GM21717 (cell line): ENCODE results near the gene NCOA1.
A peak's percentile ranks its signal among the peaks of the same experiment; 100 is the strongest.
"Not testable (repeated sequence)": the region's sequence is repeated elsewhere in the genome, so short reads cannot be mapped to it uniquely, and the experiment has no call there.

ENCODE experiments used
- ATAC-seq: cut with Tn5 transposase; IDR thresholded peaks from one replicate; pipeline ENCODE4 v1.9.1; 2021; ENCODE audit warnings: mild to moderate bottlenecking, moderate library complexity; ENCODE audit not compliant: unreplicated experiment

The NCOA1 gene

DNA sequence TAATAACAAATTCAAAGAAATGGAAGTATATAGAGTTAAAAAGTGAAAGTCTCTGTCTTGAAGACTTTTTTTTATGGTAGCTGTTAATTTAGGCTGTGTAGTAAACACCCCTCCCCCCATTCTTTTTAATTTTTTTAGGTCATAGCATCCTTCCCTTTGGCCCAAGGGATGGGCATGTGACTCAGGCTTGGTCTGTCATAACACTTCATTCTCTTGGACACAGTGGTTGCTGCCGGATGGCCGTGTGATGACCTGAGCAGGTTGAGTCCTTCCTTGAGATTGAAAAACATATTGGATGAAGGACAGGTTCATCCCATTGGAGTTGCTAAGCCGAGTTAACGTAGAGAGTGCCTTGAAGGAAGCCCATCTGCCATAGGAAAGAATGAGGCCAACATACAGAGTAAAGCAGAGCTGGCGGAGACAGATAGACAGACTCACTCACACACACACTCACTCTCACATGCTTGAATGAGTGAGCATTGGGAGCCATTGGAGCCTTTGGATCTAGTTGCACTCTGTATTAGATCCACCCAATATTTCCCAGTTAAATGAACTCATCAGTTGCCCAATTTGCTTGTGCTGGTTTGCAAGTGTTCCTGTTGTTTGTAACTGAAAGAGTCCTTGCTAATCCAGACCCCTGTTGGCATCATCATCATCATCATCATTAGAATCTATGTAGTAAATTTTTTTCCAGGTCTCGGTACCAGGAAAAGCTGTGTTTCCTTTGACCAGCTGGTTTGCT lies 14.7 kb downstream of the NCOA1 start:
- ATAC-seq: no peak

GRCh38 chr2:24507549-24507948 lies 16.5 kb downstream of the NCOA1 start:
- ATAC-seq: no peak

- ATAC-seq: no peak
Measured at GRCh38 chr2:24508878-24509277, 17.8 kb downstream of the NCOA1 start.

GRCh38 chr2:24509425-24509824 lies 18.4 kb downstream of the NCOA1 start:
- ATAC-seq: peak; percentile 80

DNA sequence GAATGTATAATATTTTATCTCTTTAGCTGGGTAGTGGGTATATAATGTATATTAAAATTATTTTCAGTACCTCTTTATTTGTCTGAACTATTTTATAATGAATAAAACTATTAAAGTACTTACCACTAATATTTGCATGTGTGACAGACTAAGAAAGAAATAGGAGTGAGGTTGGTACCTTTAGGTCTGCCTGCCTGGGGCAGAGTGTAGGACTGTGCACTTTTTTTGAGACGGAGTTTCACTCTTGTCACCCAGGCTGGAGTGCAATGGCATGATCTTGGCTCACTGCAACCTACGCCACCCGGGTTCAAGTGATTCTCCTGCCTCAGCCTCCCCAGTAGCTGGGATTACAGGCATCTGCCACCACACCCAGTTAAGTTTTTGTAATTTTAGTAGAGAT lies 18.8 kb downstream of the NCOA1 start:
- peak; percentile 60 for ATAC-seq

DNA sequence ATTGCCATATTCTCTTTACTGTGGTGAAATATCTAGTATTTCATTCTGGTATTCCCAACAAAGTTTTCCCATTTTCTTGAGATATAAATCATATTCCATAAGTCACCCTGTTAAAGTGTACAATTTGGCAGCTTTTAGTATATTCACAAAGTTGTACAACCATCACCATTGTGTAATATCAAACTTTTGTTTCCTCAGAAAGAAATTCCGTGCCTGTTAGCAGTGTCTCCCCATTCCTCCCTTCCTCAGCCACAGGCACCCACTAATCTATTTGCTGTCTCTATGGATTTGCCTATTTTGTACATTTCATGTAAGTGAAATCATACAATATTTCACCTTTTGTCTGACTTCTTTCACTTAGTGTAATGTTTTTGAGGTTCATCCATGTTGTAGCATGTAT lies 19.7 kb downstream of the NCOA1 start:
- no peak for ATAC-seq

DNA sequence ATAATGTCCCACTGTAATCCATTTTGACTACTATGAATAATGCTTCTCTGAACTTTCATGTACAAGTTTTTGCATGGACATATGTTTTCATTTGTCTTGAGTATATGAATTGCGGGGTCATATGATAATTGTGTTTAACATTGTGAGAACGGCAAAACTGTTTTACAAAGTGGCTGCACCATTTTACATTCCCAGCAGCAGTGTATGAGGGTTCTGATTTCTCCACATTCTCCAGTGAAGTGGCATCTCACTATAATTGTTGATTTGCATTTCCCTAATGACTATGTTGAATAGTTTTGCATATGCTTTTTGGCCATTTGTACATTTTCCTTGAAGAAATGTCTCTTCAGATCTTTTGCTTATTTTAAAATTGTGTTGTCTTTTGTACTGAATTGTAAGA lies 20.1 kb downstream of the NCOA1 start:
- ATAC-seq: no peak

- ATAC-seq: no peak
Measured at GRCh38 chr2:24511894-24512293, 20.8 kb downstream of the NCOA1 start.

DNA sequence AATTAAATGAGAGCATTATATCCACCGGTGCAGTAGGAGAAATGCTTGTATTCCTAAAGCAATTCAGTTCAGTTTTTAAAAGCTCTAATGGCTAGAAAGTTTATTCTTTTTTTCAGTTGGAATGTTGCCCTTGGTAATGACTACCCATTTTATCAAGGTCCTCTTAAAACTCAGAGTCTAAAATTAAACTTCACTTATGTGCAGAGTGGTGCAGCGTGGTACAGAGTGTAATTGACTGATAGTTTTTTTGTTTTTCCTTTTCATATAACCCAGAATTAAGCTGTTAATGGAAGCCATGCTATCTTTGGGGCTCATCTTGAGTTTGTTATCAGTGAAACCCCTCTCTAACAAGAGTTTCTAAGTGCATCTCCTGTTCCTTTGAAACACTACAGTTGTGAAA lies 21.4 kb downstream of the NCOA1 start:
- ATAC-seq: no peak

DNA sequence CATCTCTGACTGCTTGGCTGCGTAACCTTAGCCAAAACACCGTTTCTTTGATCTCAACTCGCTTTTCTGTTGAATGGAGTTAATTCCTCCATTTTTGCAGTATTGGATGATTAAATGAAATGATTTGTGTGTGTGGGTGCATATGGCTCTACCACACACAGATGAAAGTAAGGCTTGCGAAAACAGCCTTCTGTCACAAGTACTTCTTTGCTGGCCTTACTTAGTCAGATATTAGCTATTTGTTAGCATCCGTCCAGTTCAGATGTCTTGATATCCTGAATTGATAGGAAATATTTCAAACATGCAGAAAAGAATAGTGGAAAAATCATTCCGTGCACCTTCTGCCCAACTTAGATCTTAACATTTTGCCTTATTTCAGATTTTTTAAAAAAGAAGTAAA lies 21.8 kb downstream of the NCOA1 start:
- ATAC-seq: no peak

DNA sequence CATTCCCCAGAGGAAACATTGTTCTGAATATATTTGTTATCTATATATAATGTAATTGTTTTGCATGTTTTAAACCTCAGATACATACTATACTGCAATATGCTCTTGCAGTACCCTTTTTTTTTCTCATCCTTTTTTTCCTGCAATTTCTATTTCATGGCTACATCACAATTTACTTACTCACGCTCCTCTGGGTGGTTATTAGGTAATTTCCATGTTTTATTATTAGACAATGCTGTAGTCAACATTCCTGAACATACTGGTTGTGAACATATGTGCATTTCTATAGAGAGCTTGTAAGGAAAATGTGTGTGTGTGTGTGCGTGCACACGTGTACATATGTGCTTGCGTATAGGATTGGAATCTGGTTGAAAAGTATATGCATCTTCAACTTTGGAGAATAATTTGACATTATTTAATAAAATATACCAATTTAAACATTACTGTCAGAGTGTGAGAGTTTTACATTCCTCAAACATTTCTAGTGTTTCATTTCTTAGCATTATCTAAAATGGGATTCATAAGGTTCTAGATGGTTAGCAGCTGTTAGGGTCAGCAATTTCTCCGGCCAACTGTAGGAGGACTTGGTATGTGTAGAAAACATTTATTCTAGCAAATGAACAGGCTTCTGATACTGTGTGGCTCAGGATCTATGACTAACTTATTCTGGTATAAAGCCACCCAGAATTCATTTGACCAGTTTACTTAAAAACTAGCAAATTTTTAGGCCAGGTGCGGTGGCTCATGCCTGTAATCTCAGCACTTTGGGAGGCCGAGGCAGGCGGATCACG lies 22.4 kb downstream of the NCOA1 start:
- ATAC-seq: no peak

GRCh38 chr2:24514820-24515219 lies 23.8 kb downstream of the NCOA1 start:
- ATAC-seq: no peak

DNA sequence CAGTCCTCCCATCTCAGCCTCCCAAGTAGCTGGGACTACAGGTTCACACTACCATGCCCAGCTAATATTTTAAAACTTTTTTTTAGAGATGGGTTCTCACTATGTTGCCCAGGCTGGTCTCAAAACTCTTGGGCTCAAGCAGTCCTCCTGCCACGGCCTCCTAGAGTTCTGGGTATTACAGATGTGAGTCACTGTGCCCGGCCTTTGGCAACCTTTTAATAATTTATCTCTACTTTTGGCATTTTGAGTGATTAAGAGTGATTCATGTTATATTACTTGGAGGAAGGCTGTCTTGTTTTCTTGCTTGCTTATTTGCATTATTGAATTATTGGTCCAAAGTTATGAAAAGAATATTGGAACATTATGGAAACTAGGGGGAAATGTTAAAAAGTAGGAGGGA lies 24.3 kb downstream of the NCOA1 start:
- no peak for ATAC-seq

- ATAC-seq: no peak
Measured at GRCh38 chr2:24515831-24516230, 24.8 kb downstream of the NCOA1 start.

- no peak for ATAC-seq
Measured at GRCh38 chr2:24517247-24517646, 26.2 kb downstream of the NCOA1 start.

- no peak for ATAC-seq
Measured at GRCh38 chr2:24520175-24520574, 29.1 kb downstream of the NCOA1 start.

- no peak for ATAC-seq
Measured at GRCh38 chr2:24521162-24521857, 30.3 kb downstream of the NCOA1 start.

- ATAC-seq: no peak
Measured at GRCh38 chr2:24521975-24522639, 31.1 kb downstream of the NCOA1 start.

DNA sequence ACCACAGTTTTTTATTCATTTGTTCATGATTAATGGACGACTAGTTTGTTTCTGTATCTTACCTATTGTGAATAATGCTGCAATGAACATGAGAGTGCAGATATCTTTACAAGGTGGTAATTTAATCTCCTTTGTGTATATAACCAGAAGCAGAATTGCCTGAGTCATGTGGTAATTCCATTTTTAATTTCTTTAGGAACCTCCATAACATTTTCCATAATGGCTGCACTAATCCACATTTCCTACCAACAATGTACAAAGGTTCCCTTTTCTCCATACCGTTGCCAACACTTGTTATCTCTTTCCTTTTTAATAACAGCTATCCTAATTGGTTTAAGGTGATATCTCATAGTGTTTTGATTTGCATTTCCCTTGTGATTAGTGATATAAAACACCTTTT lies 36.5 kb downstream of the NCOA1 start:
- ATAC-seq: no peak

DNA sequence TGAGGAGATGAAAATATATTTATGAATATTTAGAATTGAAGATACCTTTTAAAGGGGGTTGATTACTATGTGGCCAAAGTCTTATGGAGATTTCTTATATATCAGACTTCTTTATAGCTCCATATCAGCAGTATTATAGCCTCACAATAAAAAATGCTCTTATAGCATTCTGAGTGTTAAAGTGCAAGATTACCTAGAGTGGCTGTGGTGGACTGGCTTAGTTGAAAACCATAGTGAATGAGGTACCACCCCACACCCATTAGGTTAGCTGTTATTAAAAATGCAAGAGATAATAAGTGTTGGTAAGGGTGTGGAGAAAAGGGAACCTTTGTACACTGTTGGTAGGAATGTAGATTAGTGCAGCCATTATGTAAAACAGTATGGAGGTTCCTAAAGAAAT lies 39.7 kb downstream of the NCOA1 start:
- ATAC-seq: no peak

DNA sequence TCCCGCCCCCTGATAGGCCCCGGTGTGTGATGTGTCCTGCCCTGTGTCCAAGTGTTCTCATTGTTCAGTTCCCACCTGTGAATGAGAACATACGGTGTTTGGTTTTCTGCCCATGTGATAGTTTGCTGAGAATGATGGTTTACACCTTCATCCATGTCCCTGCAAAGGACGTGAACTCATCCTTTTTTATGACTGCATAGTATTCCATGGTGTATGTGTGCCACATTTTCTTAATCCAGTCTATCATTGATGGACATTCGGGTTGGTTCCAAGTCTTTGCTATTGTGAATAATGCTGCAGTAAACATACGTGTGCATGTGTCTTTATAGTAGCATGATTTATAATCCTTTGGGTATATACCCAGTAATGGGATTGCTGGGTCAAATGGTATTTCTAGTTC lies 40.6 kb downstream of the NCOA1 start:
- ATAC-seq: not testable (repeated sequence)
